HepG2 (cell line): ENCODE results near the gene SLC19A1. TPM values are rescaled to one million over a fixed set of nuclear protein-coding genes. Genes with fewer than 3 reads are reported as not detected.

Experiments
- ATAD3A ChIP-seq: sonication (generic); formaldehyde crosslinking; IDR thresholded peaks from 2 replicates; pipeline ENCODE4 v1.4.0; 2020; ENCODE audit warnings: missing genetic modification reagents
- ATF7 ChIP-seq, 2 experiments: fragments of 450-650 bp in 1 of 2; sonication (generic) in 1 of 2; formaldehyde crosslinking in 1 of 2; IDR thresholded peaks; 2 replicates each; pipeline versions ENCODE4 v1.4.0 to v1.6.1; 2016 to 2020; ENCODE audit warnings: antibody characterized with exemption in 1 of 2, mild to moderate bottlenecking in 1 of 2, missing genetic modification reagents in 1 of 2
- CHCHD3 ChIP-seq: sonication (generic); formaldehyde crosslinking; IDR thresholded peaks from 2 replicates; pipeline ENCODE4 v1.8.0; 2022; ENCODE audit warnings: mild to moderate bottlenecking, missing genetic modification reagents, moderate library complexity
- EEA1 ChIP-seq: sonication (generic); formaldehyde crosslinking; IDR thresholded peaks from 2 replicates; pipeline ENCODE4 v1.5.1; 2020; ENCODE audit warnings: mild to moderate bottlenecking, missing genetic modification reagents, borderline replicate concordance
- ETV6 ChIP-seq: sonication (generic); formaldehyde crosslinking; conservative IDR thresholded peaks from 2 replicates; pipeline ENCODE4 v1.4.0; 2020; ENCODE audit warnings: missing genetic modification reagents
- KAT7 ChIP-seq: IDR thresholded peaks from 2 replicates; pipeline ENCODE4 v1.6.1; 2018; ENCODE audit warnings: borderline replicate concordance, missing compliant biosample characterization
- MTA3 ChIP-seq: sonication (generic); formaldehyde crosslinking; IDR thresholded peaks from 2 replicates; pipeline ENCODE4 v1.4.0; 2020; ENCODE audit warnings: missing genetic modification reagents
- SMARCC2 ChIP-seq: fragments of 450-650 bp; IDR thresholded peaks from 2 replicates; pipeline ENCODE4 v1.6.1; 2017; ENCODE audit warnings: antibody characterized with exemption, mild to moderate bottlenecking
- SMYD3 ChIP-seq: sonication (generic); formaldehyde crosslinking; IDR thresholded peaks from 2 replicates; pipeline ENCODE4 v1.8.1; 2023; ENCODE audit warnings: mild to moderate bottlenecking, missing genetic modification reagents
- TEAD2 ChIP-seq: sonication (generic); formaldehyde crosslinking; IDR thresholded peaks from 2 replicates; pipeline ENCODE4 v1.9.0; 2021; ENCODE audit warnings: missing genetic modification reagents
- THAP11 ChIP-seq: IDR thresholded peaks from 2 replicates; pipeline ENCODE4 v1.6.1; 2016; ENCODE audit warnings: missing biosample characterization, missing genetic modification reagents
- YEATS4 ChIP-seq: sonication (generic); formaldehyde crosslinking; IDR thresholded peaks from 2 replicates; pipeline ENCODE4 v1.4.0; 2020; ENCODE audit warnings: missing genetic modification reagents, borderline replicate concordance
- ZKSCAN5 ChIP-seq: sonication (generic); formaldehyde crosslinking; IDR thresholded peaks from 2 replicates; pipeline ENCODE4 v1.5.1; 2020; ENCODE audit warnings: mild to moderate bottlenecking, missing genetic modification reagents
- ZNF678 ChIP-seq: sonication (generic); formaldehyde crosslinking; IDR thresholded peaks from 2 replicates; pipeline ENCODE4 v1.4.0; 2020; ENCODE audit warnings: mild to moderate bottlenecking, missing genetic modification reagents
- polyA plus RNA-seq, 8 experiments: library from polyadenylated mRNA; depleted of rRNA in 3 of 8; stranded (reverse) in 7 of 8; unstranded in 1 of 8; fragments of >200 nt; fragmentation: Illumina TruSeq in 4 of 8; extraction: Trizol in 4 of 8; gene quantifications; 2 replicates each; pipeline versions ENCODE4 v1.2.1 to v1.2.3, GENCODE V29; 2011 to 2016; ENCODE audit warnings: low read depth in 4 of 8, missing spikeins in 1 of 8, mixed read lengths in 1 of 8; ENCODE audit not compliant: insufficient read depth in 1 of 8
- total RNA-seq, 5 experiments: library from RNA; depleted of rRNA; stranded (reverse); fragments of >200 nt; fragmentation: Illumina TruSeq; extraction: Trizol; gene quantifications; 2 replicates each; pipeline ENCODE4 v1.2.3, GENCODE V29; 2016; ENCODE audit warnings: low read depth in 1 of 5
- TF ChIP-seq, protein P1 (sequence below): sonication (generic); formaldehyde crosslinking; IDR thresholded peaks from one replicate; pipeline ENCODE4 v1.5.1; 2020; ENCODE audit warnings: mild to moderate bottlenecking, missing genetic modification reagents; ENCODE audit errors: not compliant biosample characterization
- TF ChIP-seq, protein P2 (sequence below): IDR thresholded peaks from 2 replicates; pipeline ENCODE4 v1.6.1; 2016; ENCODE audit warnings: missing biosample characterization, missing genetic modification reagents, low read depth

SLC19A1 gene
- total and polyA plus RNA-seq, 2 of the 13 experiments (the other 11 are each of a cell fraction or from before 2014, with no cell fraction given): 21.8 to 23.0 TPM

DNA sequence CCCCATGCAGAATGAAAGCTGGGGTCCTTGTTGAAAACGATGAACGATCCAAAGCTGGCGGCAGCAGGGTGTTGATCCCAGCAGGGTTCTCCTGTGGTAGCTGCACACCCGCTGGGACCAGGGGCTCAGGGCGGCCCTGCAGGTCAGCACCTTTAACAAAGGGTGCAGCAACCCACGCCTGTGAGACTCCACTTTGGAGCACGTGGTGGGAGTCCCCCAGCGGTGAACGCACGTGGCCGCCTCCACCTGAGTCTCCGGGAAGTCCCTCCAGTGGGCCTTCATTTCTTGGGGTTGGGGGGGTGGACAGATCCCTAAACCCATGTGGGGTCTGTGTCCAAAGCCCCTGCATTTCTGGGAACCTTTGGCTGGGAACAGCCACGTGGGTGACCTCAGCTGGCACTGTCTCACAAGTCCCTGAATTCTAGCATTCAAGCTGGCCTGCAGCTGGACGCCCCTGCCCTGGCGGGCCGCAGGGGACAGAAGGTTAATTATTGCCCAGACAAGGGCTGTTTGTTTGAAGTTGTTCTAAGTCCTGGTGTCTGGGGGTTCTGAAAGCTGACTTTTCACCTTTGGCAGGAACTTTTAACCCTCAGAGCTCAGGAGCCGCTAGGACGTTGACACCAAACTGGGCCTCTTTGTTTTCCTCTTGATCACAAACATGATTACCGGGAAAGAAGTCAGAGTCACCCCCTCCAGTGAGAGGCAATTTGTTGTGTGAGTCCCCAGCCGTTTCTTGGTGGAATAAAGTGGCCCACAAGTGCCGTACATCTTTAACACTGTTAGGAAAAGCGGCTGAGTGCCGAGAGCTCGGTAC lies 72.8 kb downstream of the SLC19A1 start (continued):
- TF ChIP-seq, protein P1, sequence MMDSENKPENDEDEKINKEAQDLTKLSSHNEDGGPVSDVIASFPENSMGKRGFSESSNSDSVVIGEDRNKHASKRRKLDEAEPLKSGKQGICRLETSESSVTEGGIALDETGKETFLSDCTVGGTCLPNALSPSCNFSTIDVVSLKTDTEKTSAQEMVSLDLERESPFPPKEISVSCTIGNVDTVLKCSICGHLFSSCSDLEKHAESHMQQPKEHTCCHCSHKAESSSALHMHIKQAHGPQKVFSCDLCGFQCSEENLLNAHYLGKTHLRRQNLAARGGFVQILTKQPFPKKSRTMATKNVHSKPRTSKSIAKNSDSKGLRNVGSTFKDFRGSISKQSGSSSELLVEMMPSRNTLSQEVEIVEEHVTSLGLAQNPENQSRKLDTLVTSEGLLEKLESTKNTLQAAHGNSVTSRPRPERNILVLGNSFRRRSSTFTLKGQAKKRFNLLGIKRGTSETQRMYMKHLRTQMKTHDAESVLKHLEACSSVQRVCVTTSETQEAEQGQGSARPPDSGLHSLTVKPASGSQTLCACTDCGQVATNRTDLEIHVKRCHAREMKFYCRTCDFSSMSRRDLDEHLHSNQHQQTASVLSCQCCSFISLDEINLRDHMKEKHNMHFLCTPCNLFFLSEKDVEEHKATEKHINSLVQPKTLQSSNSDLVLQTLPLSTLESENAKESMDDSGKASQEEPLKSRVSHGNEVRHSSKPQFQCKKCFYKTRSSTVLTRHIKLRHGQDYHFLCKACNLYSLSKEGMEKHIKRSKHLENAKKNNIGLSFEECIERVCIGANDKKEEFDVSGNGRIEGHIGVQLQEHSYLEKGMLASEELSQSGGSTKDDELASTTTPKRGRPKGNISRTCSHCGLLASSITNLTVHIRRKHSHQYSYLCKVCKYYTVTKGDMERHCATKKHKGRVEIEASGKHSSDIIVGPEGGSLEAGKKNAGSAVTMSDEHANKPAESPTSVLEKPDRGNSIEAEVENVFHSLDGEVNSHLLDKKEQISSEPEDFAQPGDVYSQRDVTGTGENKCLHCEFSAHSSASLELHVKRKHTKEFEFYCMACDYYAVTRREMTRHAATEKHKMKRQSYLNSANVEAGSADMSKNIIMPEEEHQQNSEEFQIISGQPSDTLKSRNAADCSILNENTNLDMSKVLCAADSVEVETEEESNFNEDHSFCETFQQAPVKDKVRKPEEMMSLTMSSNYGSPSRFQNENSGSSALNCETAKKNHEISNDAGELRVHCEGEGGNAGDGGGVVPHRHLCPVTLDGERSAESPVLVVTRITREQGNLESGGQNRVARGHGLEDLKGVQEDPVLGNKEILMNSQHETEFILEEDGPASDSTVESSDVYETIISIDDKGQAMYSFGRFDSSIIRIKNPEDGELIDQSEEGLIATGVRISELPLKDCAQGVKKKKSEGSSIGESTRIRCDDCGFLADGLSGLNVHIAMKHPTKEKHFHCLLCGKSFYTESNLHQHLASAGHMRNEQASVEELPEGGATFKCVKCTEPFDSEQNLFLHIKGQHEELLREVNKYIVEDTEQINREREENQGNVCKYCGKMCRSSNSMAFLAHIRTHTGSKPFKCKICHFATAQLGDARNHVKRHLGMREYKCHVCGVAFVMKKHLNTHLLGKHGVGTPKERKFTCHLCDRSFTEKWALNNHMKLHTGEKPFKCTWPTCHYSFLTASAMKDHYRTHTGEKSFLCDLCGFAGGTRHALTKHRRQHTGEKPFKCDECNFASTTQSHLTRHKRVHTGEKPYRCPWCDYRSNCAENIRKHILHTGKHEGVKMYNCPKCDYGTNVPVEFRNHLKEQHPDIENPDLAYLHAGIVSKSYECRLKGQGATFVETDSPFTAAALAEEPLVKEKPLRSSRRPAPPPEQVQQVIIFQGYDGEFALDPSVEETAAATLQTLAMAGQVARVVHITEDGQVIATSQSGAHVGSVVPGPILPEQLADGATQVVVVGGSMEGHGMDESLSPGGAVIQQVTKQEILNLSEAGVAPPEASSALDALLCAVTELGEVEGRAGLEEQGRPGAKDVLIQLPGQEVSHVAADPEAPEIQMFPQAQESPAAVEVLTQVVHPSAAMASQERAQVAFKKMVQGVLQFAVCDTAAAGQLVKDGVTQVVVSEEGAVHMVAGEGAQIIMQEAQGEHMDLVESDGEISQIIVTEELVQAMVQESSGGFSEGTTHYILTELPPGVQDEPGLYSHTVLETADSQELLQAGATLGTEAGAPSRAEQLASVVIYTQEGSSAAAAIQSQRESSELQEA (CRISPR knock-in tag): no peak
- no peak for TF ChIP-seq ZKSCAN5
- TF ChIP-seq SMYD3 (CRISPR knock-in tag): peak; percentile 81
- TF ChIP-seq, protein P2, sequence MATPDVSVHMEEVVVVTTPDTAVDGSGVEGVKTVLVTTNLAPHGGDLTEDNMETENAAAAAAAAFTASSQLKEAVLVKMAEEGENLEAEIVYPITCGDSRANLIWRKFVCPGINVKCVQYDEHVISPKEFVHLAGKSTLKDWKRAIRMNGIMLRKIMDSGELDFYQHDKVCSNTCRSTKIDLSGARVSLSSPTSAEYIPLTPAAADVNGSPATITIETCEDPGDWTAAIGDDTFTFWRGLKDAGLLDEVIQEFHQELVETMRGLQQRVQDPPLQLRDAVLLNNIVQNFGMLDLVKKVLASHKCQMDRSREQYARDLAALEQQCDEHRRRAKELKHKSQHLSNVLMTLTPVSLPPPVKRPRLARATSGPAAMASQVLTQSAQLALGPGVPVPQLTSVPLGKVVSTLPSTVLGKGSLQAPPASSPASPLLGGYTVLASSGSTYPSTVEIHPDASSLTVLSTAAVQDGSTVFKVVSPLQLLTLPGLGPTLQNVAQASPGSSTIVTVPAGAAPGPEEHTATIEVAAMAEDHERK (CRISPR knock-in tag): no peak
- no peak for TF ChIP-seq EEA1 (CRISPR knock-in tag)
- TF ChIP-seq MTA3 (CRISPR knock-in tag): no peak
- no peak for TF ChIP-seq ATF7 (IDR thresholded peaks at IDR 0.05)
- no peak for TF ChIP-seq ATF7 (CRISPR knock-in tag; IDR thresholded peaks at IDR 0.05)
- no peak for TF ChIP-seq TEAD2 (CRISPR knock-in tag)
- peak; percentile 72 for TF ChIP-seq THAP11 (CRISPR knock-in tag)
- no peak for TF ChIP-seq CHCHD3 (CRISPR knock-in tag)
- TF ChIP-seq YEATS4 (CRISPR knock-in tag): peak; percentile 88
- TF ChIP-seq ETV6 (CRISPR knock-in tag): no peak
- no peak for TF ChIP-seq SMARCC2
- TF ChIP-seq KAT7: no peak
- no peak for TF ChIP-seq ZNF678 (CRISPR knock-in tag)
- no peak for TF ChIP-seq ATAD3A (CRISPR knock-in tag)
